ENCODE measurements around the gene TMEM209. TPM values are rescaled to one million over a fixed set of nuclear protein-coding genes. Genes with fewer than 3 reads are reported as not detected.
"Not testable (repeated sequence)": the region's sequence is repeated elsewhere in the genome, so short reads cannot be mapped to it uniquely, and the experiment has no call there.

The TMEM209 gene
- 10 to 100 TPM; 26.3 to 31.0 (median 30.4) TPM for total RNA-seq
- total RNA-seq (2013), result 22.0 TPM

- H3K4me3 Mint-ChIP-seq, result peak within 1 kb of the TSS; percentile 100
- Histone ChIP-seq H3K9me3 (ENCODE audit: control insufficient read depth, insufficient read depth, low read length) (no peaks in the 10 kb centered on the region), H3K36me3 (ENCODE audit: control insufficient read depth, insufficient read depth, low read length) (peaks cover 18% of the 10 kb centered on the region), H3K27ac (ENCODE audit: low read length) (peak within 1 kb of the TSS; percentile 84), H3K4me3 (ENCODE audit: low read length) (peak within 1 kb of the TSS; percentile 86), H3K27me3 (ENCODE audit: control insufficient read depth, insufficient read depth, low read length) (no peaks in the 10 kb centered on the region), H3K4me1 (ENCODE audit: control insufficient read depth, insufficient read depth, low read length) (peaks cover 9% of the 10 kb centered on the region)
- WGBS (ENCODE audit: insufficient coverage), result 12% methylated on average over 44 of the region's 44 CpGs
- no peak for TF ChIP-seq CTCF (IDR thresholded peaks at IDR 0.05)
- ATAC-seq (peak; percentile 94 to 97 (median 97)), DNase-seq (peak; percentile 87 to 98)
- peaks cover 22% of the 10 kb centered on the region for H3K36me3 Mint-ChIP-seq
- H3K9me3 Mint-ChIP-seq, result no peaks in the 10 kb centered on the region
- intact Hi-C loops (cut with micrococcal nuclease), result loop anchor here (5.0 kb wide), 1 partner anchor 133 kb away; the partner anchor contains the start of gene KLHDC10
- no peaks in the 10 kb centered on the region for H3K27me3 Mint-ChIP-seq (ENCODE audit: low read depth in 2 of 2)
- H3K4me1 Mint-ChIP-seq, result peaks cover 20 to 22% of the 10 kb centered on the region in 2 donors
- H3K27ac Mint-ChIP-seq, result peak within 1 kb of the TSS; percentile 98 to 99
Observed at GRCh38 chr7:130205084-130205947, at the start of gene TMEM209. TMEM209 (minus strand) TSS chr7:130205406; CDS start chr7:130205375, 31 bp downstream.

- Histone ChIP-seq H3K4me3 (ENCODE audit: low read length) (no peak overlapping the region), H3K4me1 (ENCODE audit: control insufficient read depth, insufficient read depth, low read length) (no peaks in the 10 kb centered on the region), H3K36me3 (ENCODE audit: control insufficient read depth, insufficient read depth, low read length) (no peaks in the 10 kb centered on the region), H3K9me3 (ENCODE audit: control insufficient read depth, insufficient read depth, low read length) (peaks cover 9% of the 10 kb centered on the region), H3K27me3 (ENCODE audit: control insufficient read depth, insufficient read depth, low read length) (no peaks in the 10 kb centered on the region), H3K27ac (ENCODE audit: low read length) (no peak overlapping the region)
- intact Hi-C loops (cut with micrococcal nuclease), result no loop called here
- TF ChIP-seq CTCF (IDR thresholded peaks at IDR 0.05), result no peak
- Mint-ChIP-seq H3K36me3 (peaks cover 16% of the 10 kb centered on the region), H3K4me1 (no peaks in the 10 kb centered on the region), H3K27ac (no peak overlapping the region), H3K27me3 (ENCODE audit: low read depth in 2 of 2) (peaks cover 14 to 16% of the 10 kb centered on the region in 2 donors), H3K9me3 (peaks cover 0 to 3% of the 10 kb centered on the region in 2 donors), H3K4me3 (no peak overlapping the region)
- no peak for ATAC-seq
- DNase-seq, result no peak
- 88% methylated on average over 6 of the region's 6 CpGs for WGBS (ENCODE audit: insufficient coverage)
Observed at GRCh38 chr7:130254555-130254954, 49.3 kb upstream of the TMEM209 start.

- H3K36me3 ChIP-seq (ENCODE audit: control insufficient read depth, insufficient read depth, low read length); H3K9me3 Mint-ChIP-seq; H3K36me3 Mint-ChIP-seq; H3K4me3 ChIP-seq (ENCODE audit: low read length); H3K4me3 Mint-ChIP-seq; intact Hi-C loops (cut with micrococcal nuclease); H3K9me3 ChIP-seq (ENCODE audit: control insufficient read depth, insufficient read depth, low read length); H3K4me1 Mint-ChIP-seq; DNase-seq; H3K27me3 ChIP-seq (ENCODE audit: control insufficient read depth, insufficient read depth, low read length); H3K27ac Mint-ChIP-seq; H3K4me1 ChIP-seq (ENCODE audit: control insufficient read depth, insufficient read depth, low read length); ATAC-seq; H3K27ac ChIP-seq (ENCODE audit: low read length): not testable (repeated sequence)
- 100% methylated on average over 1 of the region's 3 CpGs for WGBS (ENCODE audit: insufficient coverage)
- H3K27me3 Mint-ChIP-seq (ENCODE audit: low read depth in 2 of 2), result peaks cover 17 to 28% of the 10 kb centered on the region in 2 donors
Observed at GRCh38 chr7:130249626-130250025, 44.4 kb upstream of the TMEM209 start.

GRCh38 chr7:130248842-130249241, 43.6 kb upstream of the TMEM209 start:
- 85% methylated on average over 4 of the region's 5 CpGs for WGBS (ENCODE audit: insufficient coverage)
- H3K4me1 Mint-ChIP-seq; intact Hi-C loops (cut with micrococcal nuclease): not testable (repeated sequence)

DNA sequence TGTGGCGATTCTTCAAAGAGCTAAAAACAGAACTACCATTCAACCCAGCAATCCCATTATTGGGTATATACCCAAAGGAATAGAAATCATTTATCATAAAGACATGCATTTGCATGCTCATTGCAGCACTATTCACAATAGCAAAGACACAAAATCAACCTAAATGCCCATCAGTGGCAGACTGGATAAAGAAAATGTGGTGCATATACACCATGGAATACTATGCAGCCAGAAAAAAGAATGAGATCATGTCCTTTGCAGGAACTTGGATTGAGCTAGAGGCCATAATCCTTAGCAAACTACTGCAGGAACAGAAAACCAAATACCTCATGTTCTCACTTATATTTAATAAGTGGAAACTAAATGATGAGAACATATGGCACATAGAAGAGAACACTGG, 41.3 kb upstream of the TMEM209 start:
- intact Hi-C loops (cut with micrococcal nuclease); H3K9me3 Mint-ChIP-seq; H3K27me3 ChIP-seq (ENCODE audit: control insufficient read depth, insufficient read depth, low read length); H3K36me3 ChIP-seq (ENCODE audit: control insufficient read depth, insufficient read depth, low read length); ATAC-seq; H3K9me3 ChIP-seq (ENCODE audit: control insufficient read depth, insufficient read depth, low read length); H3K4me1 Mint-ChIP-seq; H3K36me3 Mint-ChIP-seq; DNase-seq; H3K4me3 ChIP-seq (ENCODE audit: low read length); H3K27ac Mint-ChIP-seq; H3K4me3 Mint-ChIP-seq; H3K27ac ChIP-seq (ENCODE audit: low read length); H3K4me1 ChIP-seq (ENCODE audit: control insufficient read depth, insufficient read depth, low read length): not testable (repeated sequence)
- WGBS (ENCODE audit: insufficient coverage), result 100% methylated on average over 1 of the region's 1 CpG
- H3K27me3 Mint-ChIP-seq (ENCODE audit: low read depth in 2 of 2), result peaks cover 12 to 26% of the 10 kb centered on the region in 2 donors

More at GRCh38 chr7:130248842-130249241, 43.6 kb upstream of the TMEM209 start:
- ATAC-seq; H3K4me3 ChIP-seq (ENCODE audit: low read length); H3K4me1 ChIP-seq (ENCODE audit: control insufficient read depth, insufficient read depth, low read length); H3K4me3 Mint-ChIP-seq; H3K36me3 ChIP-seq (ENCODE audit: control insufficient read depth, insufficient read depth, low read length); H3K27ac Mint-ChIP-seq; DNase-seq; H3K27me3 ChIP-seq (ENCODE audit: control insufficient read depth, insufficient read depth, low read length); H3K9me3 Mint-ChIP-seq; H3K27ac ChIP-seq (ENCODE audit: low read length); H3K36me3 Mint-ChIP-seq; H3K9me3 ChIP-seq (ENCODE audit: control insufficient read depth, insufficient read depth, low read length): not testable (repeated sequence)
- peaks cover 18 to 33% of the 10 kb centered on the region in 2 donors for H3K27me3 Mint-ChIP-seq (ENCODE audit: low read depth in 2 of 2)

DNA sequence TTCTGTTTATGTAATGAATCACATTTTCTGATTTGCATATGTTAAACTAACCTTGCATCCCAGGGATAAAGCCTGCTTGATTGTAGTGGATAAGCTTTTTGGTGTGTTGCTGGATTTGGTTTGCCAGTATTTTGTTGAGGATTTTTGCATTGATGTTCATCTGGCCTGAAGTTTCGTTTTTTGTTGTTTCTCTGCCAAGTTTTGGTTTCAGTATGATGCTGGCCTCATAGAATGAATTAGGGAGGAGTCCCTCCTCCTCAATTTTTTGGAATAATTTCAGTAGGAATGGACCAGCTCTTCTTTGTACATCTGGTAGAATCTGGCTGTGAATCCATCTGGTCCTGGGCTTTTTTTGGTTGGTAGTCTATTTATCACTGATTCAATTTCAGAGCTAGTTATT, 38.3 kb upstream of the TMEM209 start:
- 33% methylated on average over 1 of the region's 1 CpG for WGBS (ENCODE audit: insufficient coverage)
- not testable (repeated sequence) for H3K36me3 ChIP-seq (ENCODE audit: control insufficient read depth, insufficient read depth, low read length); H3K27ac Mint-ChIP-seq; H3K4me3 ChIP-seq (ENCODE audit: low read length); H3K27me3 ChIP-seq (ENCODE audit: control insufficient read depth, insufficient read depth, low read length); H3K27ac ChIP-seq (ENCODE audit: low read length); DNase-seq; H3K9me3 Mint-ChIP-seq; H3K4me1 ChIP-seq (ENCODE audit: control insufficient read depth, insufficient read depth, low read length); H3K36me3 Mint-ChIP-seq; ATAC-seq; H3K9me3 ChIP-seq (ENCODE audit: control insufficient read depth, insufficient read depth, low read length); H3K4me3 Mint-ChIP-seq; H3K4me1 Mint-ChIP-seq
- intact Hi-C loops (cut with micrococcal nuclease), result loop anchor here (2.0 to 5.0 kb wide), 2 partner anchors 319 to 589 kb away; no protein-coding TSS in a partner anchor
- H3K27me3 Mint-ChIP-seq (ENCODE audit: low read depth in 2 of 2), result peaks cover 12 to 26% of the 10 kb centered on the region in 2 donors

All from natural killer cell (primary cell).